Measurements from ENCODE around the gene LTA. TPM values are rescaled to one million over a fixed set of nuclear protein-coding genes. Genes with fewer than 3 reads are reported as not detected.

LTA gene
- total and polyA plus RNA-seq, 2 donors (not counting 1 experiment from before 2014, with no cell fraction given): not detected

GRCh38 chr6:31569861-31570536 is 2.1 kb upstream of the LTA start:
- Histone ChIP-seq H4K20me1 (ENCODE audit: control insufficient read depth, extremely low read depth, insufficient read depth, low read length) (no peaks in the 10 kb centered on the region), H3K4me1 (ENCODE audit: control insufficient read depth, extremely low read depth, insufficient read depth, low read length) (no peaks in the 10 kb centered on the region), H3K9ac (ENCODE audit: insufficient read depth, low read length) (no peak overlapping the region), H3K27ac (ENCODE audit: insufficient read depth, low read length) (no peak overlapping the region), H3K79me2 (ENCODE audit: control insufficient read depth, insufficient read depth, low read length) (no peaks in the 10 kb centered on the region), H3K4me3 (replicated peaks in 1 of 4; ENCODE audit: control extremely low read depth in 1 of 4, insufficient read depth in 1 of 4, low read depth in 3 of 4, low read length in 4 of 4) (no peak overlapping the region), H3K27me3 (ENCODE audit: control insufficient read depth, insufficient read depth, low read length) (peaks cover 19% of the 10 kb centered on the region), H3K4me2 (ENCODE audit: extremely low read depth, insufficient read depth, low read length) (no peak overlapping the region), H2AFZ (ENCODE audit: low read length) (no peak overlapping the region), H3K36me3 (ENCODE audit: control insufficient read depth, insufficient read depth, low read length) (no peaks in the 10 kb centered on the region), H3K9me3 (ENCODE audit: control insufficient read depth, insufficient read depth, low read depth, low read length) (no peaks in the 10 kb centered on the region)
- TF ChIP-seq EZH2 (IDR thresholded peaks at IDR 0.05; ENCODE audit: low read length, missing control alignments) (no peak), CTCF (conservative IDR thresholded peaks at IDR 0.05 in 1 of 2, IDR thresholded peaks at IDR 0.05 in 1 of 2; ENCODE audit: low read depth in 1 of 2, low read length in 2 of 2) (no peak)
- no peak for DNase-seq (ENCODE audit: low read depth in 2 of 2)

GRCh38 chr6:31573239-31574105 is 1.4 kb downstream of the LTA start:
- Histone ChIP-seq H3K9ac (ENCODE audit: insufficient read depth, low read length) (no peak overlapping the region), H3K4me1 (ENCODE audit: control insufficient read depth, extremely low read depth, insufficient read depth, low read length) (no peaks in the 10 kb centered on the region), H3K4me2 (ENCODE audit: extremely low read depth, insufficient read depth, low read length) (no peak overlapping the region), H3K27me3 (ENCODE audit: control insufficient read depth, insufficient read depth, low read length) (peaks cover 32% of the 10 kb centered on the region), H3K79me2 (ENCODE audit: control insufficient read depth, insufficient read depth, low read length) (no peaks in the 10 kb centered on the region), H4K20me1 (ENCODE audit: control insufficient read depth, extremely low read depth, insufficient read depth, low read length) (no peaks in the 10 kb centered on the region), H3K4me3 (replicated peaks in 1 of 4; ENCODE audit: control extremely low read depth in 1 of 4, insufficient read depth in 1 of 4, low read depth in 3 of 4, low read length in 4 of 4) (no peak overlapping the region), H3K36me3 (ENCODE audit: control insufficient read depth, insufficient read depth, low read length) (no peaks in the 10 kb centered on the region), H3K27ac (ENCODE audit: insufficient read depth, low read length) (no peak overlapping the region), H2AFZ (ENCODE audit: low read length) (no peak overlapping the region), H3K9me3 (ENCODE audit: control insufficient read depth, insufficient read depth, low read depth, low read length) (no peaks in the 10 kb centered on the region)
- DNase-seq (ENCODE audit: low read depth in 2 of 2): no peak
- TF ChIP-seq CTCF (conservative IDR thresholded peaks at IDR 0.05 in 1 of 2, IDR thresholded peaks at IDR 0.05 in 1 of 2; ENCODE audit: low read depth in 1 of 2, low read length in 2 of 2) (no peak), EZH2 (IDR thresholded peaks at IDR 0.05; ENCODE audit: low read length, missing control alignments) (no peak)

Data from fibroblast of lung (primary cell).